GM19193 (cell line): Measurements from ENCODE around the gene INPP5E.

ENCODE experiments used
- POLR2A ChIP-seq: IDR thresholded peaks from 4 replicates; pipeline ENCODE4 v1.6.1; 2011; ENCODE audit not compliant: insufficient read depth, insufficient read length; ENCODE audit errors: extremely low read depth

The INPP5E gene

DNA sequence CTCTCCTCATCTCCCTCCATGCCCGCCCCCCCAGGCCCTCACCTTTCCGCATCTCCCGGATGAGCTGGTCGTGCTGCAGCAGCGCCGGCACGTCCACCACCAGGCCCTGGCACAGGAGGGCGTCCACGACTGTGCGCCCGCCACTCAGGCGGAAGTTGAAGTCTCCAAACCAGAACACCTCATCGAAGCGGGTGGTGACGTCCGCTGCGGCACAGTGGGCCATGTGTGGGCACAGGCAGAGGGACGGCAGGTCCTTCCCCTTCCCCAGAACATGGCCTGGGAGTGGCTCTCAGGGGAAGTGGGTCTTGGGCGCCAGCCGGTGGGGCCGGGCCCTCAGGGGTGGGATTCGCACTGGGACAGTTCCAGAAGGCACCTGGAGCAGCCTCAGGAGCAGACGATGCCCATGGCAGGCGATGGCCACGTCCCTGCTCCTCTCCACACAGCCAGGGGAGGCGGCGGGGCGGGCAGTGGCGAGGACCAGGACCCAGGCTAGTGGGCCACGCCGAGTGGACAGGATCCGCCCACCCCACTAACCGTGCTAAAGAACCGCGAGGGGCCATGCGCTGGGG, 7.8 kb downstream of the INPP5E start:
- no peak for TF ChIP-seq POLR2A

- no peak for TF ChIP-seq POLR2A
These were observed 8.9 kb downstream of the INPP5E start for GRCh38 chr9:136430588-136431234.

- TF ChIP-seq POLR2A = no peak
These were observed 9.8 kb downstream of the INPP5E start for GRCh38 chr9:136429683-136430491.

GRCh38 chr9:136429075-136429628, 10.5 kb downstream of the INPP5E start:
- TF ChIP-seq POLR2A = no peak

DNA sequence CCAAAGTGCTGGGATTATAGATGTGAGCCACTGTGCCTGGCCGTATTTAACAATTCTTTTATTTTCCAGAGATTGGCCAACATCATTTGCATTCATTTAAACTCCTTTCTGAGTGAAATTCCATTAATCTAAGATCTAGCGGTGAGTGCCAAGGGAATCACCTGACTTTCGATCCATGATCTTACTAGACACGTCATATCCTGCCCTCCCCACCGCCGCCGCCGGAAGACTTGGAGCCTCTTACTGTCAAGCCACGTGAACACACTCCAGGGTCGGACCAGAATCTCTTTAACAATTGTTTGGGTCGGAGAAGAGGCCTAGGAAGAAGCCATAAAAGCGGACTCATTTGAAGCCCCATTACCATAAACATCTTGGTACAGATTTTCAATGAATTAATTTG, 12.9 kb downstream of the INPP5E start:
- TF ChIP-seq POLR2A = no peak

- no peak for TF ChIP-seq POLR2A
These were observed 14.8 kb downstream of the INPP5E start for GRCh38 chr9:136424750-136425362.

DNA sequence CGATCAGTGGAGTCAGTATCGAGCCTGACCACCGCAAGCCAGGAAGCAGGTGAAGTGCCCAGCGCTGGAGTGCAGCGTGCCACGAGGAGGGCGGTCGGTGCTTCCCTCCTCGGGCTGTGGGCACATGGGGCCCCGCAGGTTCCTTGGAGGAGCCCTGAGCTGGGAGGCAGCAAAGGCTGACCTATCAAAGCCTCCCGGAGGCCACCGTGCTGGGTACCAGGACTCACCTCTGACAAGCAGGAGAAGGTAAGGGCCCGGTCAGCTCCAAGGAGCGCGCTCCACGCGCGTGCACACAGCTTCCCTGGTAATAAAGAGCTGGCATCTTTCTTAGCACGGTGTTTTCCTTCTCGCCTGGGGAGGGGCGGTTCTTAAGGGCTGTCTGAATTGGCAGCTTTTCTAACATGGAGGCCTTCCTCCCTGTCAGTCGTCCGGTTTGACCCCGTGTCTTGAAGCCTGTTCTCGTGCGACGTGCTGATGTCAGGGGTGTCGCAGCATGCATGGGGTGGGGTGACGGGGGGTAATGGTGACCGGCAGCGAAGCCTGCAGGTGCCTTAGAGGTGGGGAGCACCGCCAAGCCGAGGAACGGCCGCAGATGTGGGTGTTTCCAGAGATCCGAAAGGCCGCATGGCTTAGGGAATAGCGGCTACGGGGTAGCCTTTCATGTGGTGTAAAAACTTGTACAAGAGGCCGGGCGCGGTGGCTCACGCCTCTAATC, 16.1 kb downstream of the INPP5E start:
- TF ChIP-seq POLR2A = no peak

- TF ChIP-seq POLR2A = peak; percentile 1
These were observed 16.8 kb downstream of the INPP5E start for GRCh38 chr9:136422876-136423275.

DNA sequence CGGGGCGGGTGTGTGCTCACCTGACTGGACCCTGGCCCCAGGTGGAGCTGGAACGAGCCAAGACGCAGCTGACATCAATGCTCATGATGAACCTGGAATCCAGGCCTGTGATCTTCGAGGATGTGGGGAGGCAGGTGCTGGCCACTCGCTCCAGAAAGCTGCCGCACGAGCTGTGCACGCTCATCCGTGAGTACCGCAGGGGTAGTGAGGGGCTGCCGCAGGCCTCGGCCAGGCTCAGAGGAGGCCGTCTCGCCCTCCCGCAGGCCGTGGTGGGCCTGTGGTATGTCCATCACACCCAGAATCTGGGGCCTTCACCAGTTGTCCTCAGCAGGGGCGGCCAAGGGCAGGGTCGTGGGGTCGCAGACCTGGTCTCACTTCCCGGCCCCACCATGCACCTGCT, 17.9 kb downstream of the INPP5E start:
- no peak for TF ChIP-seq POLR2A

DNA sequence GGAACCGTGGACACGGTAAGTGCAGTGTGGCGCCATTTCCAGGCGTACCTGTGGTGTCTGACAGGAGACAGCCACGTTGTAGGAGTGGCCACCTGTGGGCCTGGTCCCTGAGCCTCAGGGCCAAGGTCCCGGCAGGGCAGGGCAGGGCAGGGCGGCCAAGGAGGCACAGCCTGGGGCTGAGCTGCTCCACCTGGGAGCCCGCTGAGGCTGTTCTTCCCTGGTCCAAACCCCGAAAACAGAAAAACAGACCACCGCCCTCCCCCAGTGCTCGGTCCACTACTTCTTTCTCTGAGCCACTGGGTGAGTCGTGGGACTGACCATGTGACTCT, 20.6 kb downstream of the INPP5E start:
- no peak for TF ChIP-seq POLR2A

GRCh38 chr9:136418182-136419091, 21.2 kb downstream of the INPP5E start:
- no peak for TF ChIP-seq POLR2A

- TF ChIP-seq POLR2A = no peak
These were observed 22.7 kb downstream of the INPP5E start for GRCh38 chr9:136416914-136417313.

DNA sequence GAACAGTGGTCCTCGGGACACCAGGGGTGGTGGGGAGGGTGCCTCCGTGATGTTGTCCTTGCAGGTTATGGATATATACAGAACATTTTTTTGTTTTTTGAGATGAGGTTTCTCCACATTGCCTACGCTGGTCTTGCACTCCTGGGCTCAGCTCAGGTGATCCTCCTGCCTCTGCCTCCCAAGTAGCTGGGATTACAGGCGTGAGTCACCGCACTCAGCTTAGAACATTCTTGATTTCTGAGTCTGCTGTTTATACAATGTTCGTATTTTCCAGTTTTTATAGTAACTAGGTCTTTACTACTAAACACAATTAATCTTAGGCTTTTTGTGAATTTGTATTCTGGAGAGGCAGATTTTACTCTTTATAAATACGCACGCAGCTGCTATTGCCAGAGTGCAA, 23.2 kb downstream of the INPP5E start:
- no peak for TF ChIP-seq POLR2A

GRCh38 chr9:136412962-136413361, 26.7 kb downstream of the INPP5E start:
- TF ChIP-seq POLR2A = no peak

DNA sequence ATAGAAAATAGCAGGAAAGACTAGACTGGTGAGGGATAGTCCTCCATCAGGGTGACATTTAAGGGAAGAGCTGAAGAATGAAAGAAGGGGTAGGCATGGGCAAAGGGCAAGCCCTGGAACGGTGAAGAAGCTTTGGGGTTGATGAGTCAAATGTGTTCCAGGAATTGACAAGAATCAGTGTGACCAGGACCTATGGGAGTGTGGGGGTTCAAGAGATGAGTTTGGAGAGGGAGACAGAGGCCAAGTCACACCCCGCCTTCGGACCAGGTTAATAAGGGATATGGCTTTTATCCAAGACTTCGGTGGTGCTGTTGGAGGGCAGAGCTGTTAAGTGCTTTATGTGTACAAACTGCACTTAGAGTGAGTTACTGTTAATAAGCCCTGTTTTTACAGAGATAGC, 28.3 kb downstream of the INPP5E start:
- no peak for TF ChIP-seq POLR2A
